Activated naive CD8-positive, alpha-beta T cell treated with anti-CD3 and anti-CD28 coated beads, Interleukin-2, amount 50 U/mL, for 16 hours (primary cell): Measurements from ENCODE around the gene ARHGEF12.

Experiments used
- DNase-seq: peaks from one replicate; pipeline ENCODE4 v3.0.0-alpha.2; 2020; ENCODE audit warnings: low read depth, low spot score

Gene ARHGEF12

DNA sequence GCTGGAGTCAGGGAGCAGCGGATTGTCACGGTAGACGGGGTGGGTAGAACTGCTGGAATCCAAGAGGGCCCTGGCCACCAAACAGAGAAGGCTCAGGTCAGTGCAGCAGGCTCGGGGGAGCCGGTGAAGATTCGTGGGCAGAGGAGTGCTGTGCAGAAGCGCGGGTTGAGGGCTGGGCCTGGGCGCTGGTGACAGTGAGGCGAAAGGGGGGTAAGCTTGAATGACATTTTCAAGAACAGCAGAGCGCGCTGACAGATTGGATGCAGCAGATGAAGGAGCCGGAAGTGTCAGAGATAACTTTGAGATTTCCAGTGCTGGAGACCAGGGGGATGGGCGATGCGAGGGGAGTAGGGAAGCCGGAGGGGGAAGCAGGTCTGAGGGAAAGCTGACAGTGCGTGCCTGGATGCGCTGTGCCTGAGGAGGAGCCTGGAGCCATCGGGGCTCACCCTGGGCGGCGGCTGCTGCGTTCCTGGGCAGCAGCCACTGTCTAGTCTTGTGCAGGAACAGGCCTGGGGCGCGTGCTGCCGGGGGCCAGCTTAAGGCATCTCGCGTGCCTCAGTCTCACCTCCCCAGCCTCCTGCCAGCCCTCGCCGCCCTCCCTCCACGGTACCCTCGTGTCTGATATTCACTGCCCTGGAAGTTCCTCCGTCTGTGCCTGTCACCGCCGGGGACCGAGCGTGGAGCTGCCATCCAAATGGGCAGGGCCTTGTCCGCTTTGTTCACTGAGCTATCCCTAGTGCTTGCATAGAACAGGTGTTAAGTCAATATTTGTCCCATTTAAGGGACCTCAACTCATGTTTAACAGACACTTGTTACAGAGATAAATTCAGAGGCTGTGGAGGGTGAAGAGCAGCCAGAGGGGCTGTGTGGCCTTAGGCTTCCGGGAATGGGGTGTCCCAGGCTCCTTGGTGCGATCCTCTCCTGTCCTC is 180.5 kb downstream of the ARHGEF12 start:
- DNase-seq = no peak

DNA sequence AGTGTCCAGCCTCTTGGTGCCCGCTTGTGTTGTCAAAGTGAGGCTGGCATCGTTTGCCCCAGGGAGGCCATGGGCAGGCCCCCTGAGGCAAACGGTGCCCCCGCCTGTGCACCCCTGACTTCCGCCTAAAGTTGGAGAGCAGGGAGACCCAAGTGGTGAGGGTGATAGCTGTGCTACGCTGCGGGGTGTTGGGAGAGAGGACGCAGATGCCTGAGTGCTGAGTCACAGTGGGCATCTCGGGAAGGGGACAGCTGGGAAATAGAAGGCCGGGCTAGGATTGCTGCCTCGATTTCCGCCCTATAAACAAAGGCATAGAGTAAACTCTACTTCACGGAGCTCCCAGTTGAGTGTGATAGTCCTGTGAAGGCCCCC is 181.2 kb downstream of the ARHGEF12 start:
- no peak for DNase-seq

DNA sequence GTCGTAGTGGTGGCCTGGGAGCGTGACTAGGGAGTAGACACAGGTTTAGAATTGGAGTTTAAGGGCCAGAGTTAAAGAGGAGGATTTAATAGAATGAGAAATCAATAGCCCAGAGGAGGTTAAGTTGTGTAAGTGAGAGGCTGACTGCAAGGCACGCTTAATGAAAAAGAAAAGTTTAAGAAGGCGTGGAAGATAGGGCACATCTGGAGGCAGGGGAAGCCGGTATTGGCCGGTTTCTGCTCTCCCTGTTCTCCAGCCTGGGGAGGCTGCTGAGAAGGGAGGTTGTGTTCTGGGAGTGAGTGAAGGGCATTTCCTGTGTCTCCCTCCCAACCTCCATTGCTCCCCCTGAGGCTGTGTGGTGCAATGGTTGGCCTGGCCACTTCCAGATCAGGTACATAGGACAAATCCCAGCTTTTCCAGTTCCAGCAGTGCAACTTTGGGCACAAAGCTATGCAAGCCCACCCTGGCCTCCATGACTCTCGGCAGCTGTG is 181.6 kb downstream of the ARHGEF12 start:
- DNase-seq = no peak

DNA sequence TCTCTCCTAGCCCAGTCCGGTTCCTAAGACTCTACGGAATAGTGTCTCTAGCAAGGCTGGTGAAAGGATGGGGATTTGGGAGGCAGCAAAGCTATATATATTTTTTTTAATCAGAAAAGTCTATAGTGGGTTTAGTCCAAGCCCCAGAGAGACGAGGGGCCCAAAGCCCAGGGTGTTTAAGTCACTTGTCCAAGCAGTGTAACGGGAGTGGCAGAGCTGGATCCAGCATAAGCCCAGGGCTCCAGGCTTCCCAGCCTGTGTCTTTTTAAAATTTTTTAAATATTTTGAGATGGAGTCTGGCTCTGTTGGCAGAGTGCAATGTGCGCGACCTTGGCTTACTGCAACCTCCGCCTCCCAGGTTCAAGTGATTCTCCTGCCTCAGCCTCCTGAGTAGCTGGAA is 182.1 kb downstream of the ARHGEF12 start:
- no peak for DNase-seq

DNA sequence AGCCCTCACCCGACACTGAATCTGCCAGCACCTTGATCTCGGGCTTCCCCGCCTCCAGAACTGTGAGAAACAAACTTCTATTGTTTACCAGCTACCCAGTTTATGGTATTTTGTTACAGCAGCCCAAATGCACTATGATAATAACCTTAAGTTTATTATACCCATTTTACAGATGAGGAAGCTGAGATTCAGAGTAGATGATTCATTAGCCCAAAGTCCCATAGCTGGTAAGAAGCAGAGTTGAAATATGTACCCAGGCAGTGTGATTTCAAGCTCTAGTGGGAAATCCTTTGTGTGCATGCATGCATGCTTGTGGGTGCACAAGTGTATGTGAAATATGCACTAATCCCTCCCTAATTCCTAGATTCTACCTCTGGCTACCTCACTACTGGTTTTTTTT is 183.3 kb downstream of the ARHGEF12 start:
- DNase-seq = no peak

DNA sequence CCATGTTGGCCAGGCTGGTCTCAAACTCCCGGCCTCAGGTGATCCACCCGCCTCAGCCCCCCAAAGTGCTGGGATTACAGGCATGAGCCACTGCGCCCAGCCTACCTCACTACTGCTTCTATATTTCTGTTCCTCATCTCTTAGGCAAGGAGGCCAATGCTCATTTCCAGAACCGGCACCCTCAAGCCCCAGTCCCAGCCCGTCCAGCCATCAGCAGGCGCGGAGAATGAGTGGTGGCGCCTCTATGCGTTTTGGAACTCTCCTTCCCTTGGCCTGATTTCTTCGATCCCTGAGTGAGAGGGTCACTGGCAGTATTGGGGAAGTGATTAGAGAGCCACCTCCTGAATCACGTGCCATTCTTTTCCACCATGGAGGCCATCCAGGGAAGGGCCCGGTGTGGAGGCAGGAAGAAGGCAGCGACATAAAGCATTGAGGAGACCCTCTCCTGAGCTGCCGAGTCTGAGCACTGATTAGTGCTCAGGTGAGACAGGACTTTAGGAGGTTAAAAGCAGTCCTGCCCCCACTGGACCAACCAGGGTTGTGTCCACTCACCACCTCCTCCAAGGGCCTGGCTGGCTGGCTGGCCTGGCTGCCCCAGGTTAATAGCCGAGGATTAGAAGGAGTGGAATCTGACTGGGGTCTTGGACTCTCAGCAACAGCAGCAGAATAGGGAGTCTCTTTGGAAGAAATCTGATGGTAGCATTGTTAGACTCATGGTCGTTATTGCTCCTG is 184.0 kb downstream of the ARHGEF12 start:
- DNase-seq = no peak

DNA sequence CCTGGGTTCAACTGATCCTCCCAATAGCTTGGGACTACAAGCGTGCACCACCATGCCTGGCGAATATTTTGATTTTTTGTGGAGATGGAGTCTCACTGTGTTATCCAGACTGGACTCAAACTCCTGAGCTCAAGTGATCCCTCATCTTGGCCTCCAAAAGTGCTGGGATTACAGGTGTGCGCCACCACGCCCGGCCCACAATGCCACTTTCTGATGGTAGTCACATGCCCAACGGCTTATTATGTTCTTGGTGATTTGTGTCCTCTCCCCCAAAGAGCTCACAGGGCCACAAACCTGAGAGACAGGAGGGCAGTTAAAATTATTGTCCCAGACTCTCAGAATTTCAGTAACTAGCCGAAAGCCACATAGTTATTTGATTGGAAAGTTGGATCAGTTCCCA is 185.0 kb downstream of the ARHGEF12 start:
- DNase-seq = no peak

DNA sequence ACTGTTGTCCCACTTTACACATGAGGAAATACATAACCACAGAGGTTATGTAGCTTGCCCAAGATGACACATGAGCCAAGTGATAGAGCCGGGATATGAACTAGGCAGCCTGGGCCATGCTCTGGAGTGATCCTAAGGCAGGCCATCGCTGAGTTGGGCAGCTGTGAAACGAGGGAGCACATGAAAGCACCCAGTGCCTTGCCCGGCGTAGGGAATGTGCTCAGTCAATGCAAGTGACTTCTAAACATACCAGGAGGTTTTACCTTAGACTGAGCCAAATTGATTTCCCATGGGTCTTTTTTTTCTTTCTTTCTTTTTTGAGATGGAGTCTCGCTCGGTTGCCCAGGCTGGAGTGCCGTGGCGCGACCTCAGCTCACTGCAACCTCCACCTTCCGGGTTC is 185.8 kb downstream of the ARHGEF12 start:
- DNase-seq = no peak

DNA sequence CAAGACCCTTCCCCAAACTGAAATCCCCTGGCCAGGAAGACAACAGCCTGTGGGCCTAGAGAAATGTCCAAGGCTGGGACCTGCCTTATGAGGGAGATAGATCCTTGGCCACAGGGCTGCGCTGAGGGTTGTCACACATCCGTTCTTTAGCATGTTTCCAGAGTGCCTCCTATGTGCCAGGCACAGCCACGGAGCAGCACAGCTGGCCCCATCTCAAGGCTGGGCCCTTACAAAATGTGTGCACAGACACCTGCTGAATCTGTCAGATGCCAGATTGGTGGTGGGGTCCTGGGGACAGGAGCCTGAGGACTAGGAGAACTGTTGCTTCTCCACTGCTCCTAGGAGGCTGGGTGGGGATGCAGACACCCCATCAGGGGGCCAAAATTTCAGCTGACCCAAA is 186.5 kb downstream of the ARHGEF12 start:
- no peak for DNase-seq

DNA sequence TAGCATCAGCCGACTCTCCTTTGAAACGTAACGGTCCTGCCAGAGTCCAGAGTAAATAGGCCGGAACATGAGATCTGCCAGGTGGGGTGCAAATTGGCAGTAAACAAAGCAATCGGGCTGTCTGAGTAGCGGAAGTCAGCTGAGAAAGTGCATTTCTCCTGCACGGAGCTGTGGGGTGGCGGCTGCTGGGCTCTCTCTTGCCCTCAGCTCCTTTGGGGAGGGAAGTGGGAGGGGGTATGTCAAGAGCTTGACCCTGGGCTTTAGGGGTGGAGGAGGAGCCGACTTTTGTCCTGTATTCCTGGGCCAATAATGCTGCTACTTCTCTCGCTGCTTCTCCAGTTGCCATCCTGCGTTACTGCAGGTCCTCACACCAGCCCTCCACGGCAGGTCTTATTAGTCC is 187.0 kb downstream of the ARHGEF12 start:
- no peak for DNase-seq

DNA sequence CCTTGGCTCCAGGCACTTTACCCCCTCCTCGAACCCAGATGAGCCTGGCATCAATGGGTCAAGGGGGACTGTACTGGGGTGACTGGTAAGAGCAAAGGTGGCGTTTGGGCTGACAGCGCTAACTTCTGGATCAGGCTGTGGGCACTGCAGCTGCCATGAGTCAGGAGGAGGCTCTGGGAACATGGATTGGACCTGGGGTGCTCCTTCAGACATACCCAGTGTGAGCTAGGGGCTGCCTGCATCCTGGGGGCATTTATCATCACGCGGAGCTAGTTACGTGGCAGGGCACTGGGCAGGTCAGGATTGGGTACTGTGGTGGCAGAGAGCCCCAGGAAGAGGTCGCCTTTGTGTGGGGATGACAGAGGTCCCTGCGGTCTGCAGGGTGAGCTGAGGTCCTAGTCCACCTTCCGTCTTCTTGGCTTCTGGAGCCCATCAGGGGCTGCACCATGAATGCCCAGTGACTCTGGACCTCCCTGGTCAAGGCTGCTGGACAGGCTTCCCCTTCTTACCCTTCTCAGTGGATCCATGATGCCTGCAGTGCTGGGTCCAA is 188.4 kb downstream of the ARHGEF12 start:
- no peak for DNase-seq

DNA sequence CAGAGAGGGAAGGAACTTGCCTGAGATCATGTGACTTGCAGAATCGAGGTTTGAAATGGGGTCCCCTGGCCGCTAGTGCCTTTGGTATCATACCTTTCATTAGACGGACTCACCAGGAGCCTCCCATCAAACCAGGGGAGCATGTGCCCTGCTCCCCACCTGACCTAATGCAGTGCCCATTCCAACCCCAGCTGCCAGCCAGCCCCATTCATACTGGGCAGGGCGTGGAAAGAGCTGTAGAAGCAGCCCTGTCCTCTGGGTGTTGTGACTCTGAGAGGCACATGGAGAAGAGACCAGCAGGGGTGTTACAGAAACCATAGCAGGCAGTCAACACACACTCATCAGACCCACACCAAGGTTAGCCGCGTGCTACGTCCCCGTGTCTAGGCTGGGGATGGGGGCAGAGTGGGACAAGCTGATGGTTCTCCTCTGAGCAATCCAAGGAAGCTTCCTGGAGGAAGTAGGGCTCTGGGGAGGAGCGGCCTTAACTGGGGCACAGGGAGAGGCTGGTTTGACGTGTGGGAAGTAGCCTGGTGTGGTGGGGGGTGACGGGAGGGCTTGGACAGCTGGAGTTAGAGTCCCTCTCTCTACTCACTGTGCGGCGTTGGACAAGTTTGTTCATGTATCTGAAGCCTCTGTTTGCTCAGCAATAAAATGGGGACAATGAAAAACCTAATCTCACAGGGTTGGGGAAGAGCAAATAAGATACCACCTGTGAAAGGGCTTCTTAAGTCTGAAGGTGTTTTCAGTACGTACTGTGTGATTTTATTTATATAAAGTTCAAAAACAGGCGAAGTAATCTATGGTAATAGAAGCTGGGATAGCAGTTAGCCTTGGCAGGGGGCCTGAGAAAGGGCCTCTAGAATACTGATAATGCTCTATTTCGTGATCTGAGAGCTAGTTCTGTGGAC is 189.3 kb downstream of the ARHGEF12 start:
- DNase-seq = no peak

DNA sequence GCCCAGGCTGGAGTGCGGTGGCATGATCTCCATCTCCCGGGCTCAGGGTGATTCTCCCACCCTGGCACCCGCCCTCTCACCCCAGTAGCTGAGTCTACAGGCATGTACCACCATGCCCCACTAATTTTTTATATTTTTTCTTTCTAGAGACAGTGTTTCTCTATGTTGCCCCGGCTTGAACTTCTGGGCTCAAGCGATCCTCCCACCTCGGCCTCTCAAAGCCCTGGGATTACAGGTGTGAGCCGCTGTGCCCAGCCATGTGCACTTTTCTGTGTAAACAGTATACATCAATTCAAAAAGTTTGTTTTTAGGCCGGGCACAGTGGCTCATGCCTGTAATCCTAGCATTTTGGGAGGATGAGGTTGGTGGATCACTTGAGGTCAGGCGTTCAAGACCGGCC is 190.0 kb downstream of the ARHGEF12 start:
- no peak for DNase-seq

DNA sequence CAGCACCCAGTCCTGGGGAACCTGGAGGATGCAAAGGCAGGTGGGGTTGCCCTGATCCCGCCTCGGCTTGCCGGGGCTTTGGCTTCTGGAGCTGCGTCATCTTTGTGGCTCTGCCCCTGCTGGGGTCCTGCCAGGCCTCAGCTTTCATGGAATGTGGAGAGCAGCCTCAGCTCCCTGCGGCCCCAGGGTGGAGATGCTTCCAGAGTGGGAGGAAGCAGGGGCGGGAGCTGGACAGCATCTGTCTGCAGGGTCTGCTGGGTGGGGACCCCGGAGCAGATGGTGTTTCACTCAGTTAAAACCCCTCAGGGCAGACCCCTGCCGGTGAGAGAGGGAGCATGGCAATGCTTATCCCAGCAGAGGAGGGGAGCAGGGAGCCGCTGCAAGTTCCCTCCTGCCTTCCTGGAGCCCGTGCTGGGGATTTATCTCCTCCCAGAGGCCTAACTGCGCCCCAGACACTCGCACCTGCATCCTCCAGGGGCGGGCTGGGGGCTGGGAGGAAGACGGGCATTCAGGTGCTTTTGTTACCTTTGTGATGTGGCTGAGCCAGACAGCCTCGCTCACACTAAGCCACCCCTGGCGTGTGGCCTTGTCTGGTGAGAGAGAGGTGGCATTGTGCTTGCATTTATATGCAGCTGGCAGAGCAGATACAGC is 191.0 kb downstream of the ARHGEF12 start:
- DNase-seq = no peak

DNA sequence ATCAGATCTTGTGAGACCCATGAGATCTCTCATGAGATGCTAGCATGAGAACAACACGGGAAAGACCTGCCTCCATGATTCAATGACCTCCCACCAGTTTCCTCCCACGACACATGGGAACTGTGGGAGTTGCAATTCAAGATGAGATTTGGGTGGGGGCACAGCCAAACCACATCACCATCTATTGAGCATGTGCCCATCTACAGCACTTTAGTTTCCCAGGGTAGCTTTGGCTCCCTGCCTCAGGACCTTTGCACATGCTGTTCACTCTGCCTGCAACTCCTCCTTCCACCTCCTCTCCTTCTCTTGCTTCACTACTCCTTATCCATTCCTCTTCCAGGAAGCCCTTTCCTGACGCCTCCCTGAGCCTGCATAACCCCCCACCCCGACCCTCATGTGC is 192.5 kb downstream of the ARHGEF12 start:
- no peak for DNase-seq

DNA sequence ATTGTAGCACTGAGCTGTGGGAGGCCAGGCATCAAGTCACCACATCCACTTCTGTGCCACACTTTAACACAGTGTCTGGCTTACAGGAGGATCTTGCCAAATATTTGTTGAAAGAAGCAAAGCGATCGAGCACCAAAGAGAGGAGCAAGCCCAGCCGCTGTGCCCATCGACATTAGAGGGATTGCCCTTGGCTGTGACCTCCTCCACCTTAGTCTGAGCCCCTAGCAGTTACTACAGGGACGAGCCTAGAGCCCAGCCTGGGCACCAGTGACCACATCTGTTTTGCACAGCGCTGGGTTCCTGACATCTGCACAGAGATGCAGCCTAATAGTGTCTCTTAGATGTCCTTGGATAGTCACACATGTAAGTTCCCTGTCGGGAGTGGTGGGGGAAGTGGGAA is 193.0 kb downstream of the ARHGEF12 start:
- no peak for DNase-seq

DNA sequence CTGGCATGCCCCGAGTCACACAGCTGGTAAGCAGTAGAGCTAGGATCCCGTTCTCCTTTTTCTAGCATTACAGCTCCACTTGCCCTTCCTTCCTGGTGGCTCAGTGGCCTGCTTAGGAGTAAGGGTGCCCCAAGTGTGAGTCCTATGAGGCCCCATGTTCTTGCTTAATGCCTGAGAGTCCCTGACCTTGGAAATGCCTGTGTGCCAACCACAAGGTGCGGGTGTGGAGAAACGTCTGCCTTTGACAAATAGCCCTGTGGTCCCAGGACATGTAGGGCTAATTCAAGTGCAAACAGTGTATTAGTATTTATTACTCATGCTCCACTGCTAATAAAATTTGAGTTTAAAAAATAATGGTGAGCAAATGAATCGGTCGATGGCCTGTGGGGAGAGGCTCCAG is 193.7 kb downstream of the ARHGEF12 start:
- no peak for DNase-seq

DNA sequence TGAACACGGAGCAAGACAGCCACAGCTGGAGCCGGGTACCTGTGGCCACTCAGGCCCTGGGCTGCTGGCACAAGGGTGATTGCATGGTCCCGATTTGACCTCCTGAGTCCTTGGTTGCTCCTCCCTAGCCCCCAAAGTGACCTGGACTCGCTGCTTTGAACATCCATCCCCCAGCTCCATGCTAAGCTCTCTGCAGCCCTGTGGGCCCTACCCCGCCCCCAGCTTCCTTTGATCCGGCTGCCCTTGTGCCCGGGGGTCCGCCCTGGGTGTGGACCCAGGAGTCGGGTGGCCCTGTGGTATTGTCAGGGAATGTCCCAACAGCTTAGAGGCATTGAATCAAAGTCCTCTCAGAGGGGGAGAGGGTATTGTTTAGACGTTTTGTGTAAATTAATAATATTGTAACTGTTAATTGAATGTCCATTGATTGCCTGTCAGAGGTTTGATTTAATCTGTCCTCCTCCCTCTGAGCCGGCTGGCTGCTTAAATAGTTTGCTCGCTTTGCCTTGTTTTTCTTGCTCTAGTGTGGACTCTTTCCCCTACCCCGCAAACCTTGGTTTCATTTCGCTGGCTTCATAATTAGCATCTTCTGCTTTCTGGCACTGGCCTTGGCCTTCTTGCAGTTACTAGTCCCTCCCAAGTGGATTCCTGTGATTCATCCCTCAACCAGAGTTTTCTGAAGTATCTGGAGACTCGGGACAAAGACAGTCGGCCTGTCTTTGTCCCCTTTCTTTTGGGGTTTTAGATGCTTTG is 196.0 kb downstream of the ARHGEF12 start:
- DNase-seq = no peak

DNA sequence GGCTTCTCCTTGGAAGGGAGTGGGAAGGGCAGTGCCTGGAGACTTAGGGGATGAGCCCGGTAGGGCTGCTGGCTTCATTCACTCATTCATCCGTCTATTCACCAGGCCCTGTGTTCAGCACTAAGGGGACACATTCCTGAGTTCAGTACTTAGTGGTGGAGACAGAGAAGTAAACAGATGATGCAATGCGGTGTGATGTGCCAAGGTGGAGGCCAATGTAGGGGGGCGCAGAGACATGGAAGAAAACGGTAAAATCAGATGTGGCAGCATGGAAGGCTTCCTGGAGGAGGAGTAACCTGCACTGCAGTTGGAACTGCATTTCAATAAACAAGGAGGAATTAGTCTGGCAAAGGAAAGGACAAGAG is 196.6 kb downstream of the ARHGEF12 start:
- DNase-seq = no peak

DNA sequence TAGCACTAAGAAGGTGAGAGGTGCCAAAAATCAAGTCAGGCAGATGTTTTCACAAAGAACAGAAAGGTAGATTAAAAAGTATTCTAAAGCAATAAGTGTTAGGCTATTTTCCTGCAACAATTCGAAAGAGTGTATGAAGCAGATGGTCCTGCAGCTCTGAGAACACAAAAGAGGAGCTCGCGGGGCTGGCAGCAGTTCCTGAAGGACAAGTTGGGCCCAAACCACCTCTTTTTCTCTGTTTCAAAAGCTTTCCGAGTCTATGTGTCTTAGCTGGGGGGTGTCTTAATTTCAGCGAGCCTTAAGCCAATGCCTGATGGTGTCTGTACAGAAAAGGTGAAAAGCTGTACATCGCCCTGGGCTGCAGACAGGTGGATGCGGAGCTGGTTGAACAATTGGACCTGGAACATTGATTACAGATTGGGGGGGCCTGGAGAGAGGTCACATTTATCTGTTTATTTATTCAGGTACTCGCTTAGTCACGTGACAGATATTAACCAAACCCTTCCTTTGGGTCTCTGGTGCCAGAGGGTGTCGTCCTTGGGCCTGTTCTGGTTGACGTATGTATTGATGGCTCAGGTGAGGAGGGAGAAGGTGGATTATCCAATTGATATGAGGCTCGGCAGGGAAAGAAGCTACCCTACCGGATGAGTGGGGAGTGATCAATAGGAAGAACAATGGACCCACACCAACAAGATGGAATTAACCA is 200.0 kb downstream of the ARHGEF12 start:
- DNase-seq = no peak
